Measurements from ENCODE around the gene TIFAB.

Gene TIFAB

GRCh38 chr5:135442431-135443160, 9.6 kb downstream of the TIFAB start:
- Histone ChIP-seq H3K36me3 (ENCODE audit: control insufficient read depth, insufficient read depth, low read length) (no peaks in the 10 kb centered on the region), H3K4me3 (ENCODE audit: insufficient read depth, low read depth, low read length) (no peak overlapping the region), H3K27me3 (ENCODE audit: control insufficient read depth, insufficient read depth, low read length, poor library complexity, severe bottlenecking) (no peaks in the 10 kb centered on the region), H3K4me1 (ENCODE audit: control insufficient read depth, insufficient read depth, low read length) (peaks cover 22% of the 10 kb centered on the region), H3K27ac (ENCODE audit: insufficient read depth, low read depth, low read length, poor library complexity, severe bottlenecking) (no peak overlapping the region), H3K9me3 (ENCODE audit: control insufficient read depth, low read length) (no peaks in the 10 kb centered on the region)
- 67 to 68% methylated on average over 8 of the region's 8 CpGs for WGBS, 2 experiments

GRCh38 chr5:135441919-135442318, 10.2 kb downstream of the TIFAB start:
- WGBS, 2 experiments, result 94% methylated on average over 4 of the region's 4 CpGs
- Histone ChIP-seq H3K4me3 (ENCODE audit: insufficient read depth, low read depth, low read length) (no peak overlapping the region), H3K27ac (ENCODE audit: insufficient read depth, low read depth, low read length, poor library complexity, severe bottlenecking) (no peak overlapping the region)

GRCh38 chr5:135441350-135441831, 10.8 kb downstream of the TIFAB start:
- Histone ChIP-seq H3K27ac (ENCODE audit: insufficient read depth, low read depth, low read length, poor library complexity, severe bottlenecking) (no peak overlapping the region), H3K36me3 (ENCODE audit: control insufficient read depth, insufficient read depth, low read length) (no peaks in the 10 kb centered on the region), H3K4me3 (ENCODE audit: insufficient read depth, low read depth, low read length) (no peak overlapping the region), H3K27me3 (ENCODE audit: control insufficient read depth, insufficient read depth, low read length, poor library complexity, severe bottlenecking) (no peaks in the 10 kb centered on the region), H3K9me3 (ENCODE audit: control insufficient read depth, low read length) (no peaks in the 10 kb centered on the region), H3K4me1 (ENCODE audit: control insufficient read depth, insufficient read depth, low read length) (peaks cover 22% of the 10 kb centered on the region)
- WGBS, 2 experiments, result 81 to 83% methylated on average over 11 of the region's 11 CpGs

More at GRCh38 chr5:135441919-135442318, 10.2 kb downstream of the TIFAB start:
- Histone ChIP-seq H3K36me3 (ENCODE audit: control insufficient read depth, insufficient read depth, low read length) (no peaks in the 10 kb centered on the region), H3K4me1 (ENCODE audit: control insufficient read depth, insufficient read depth, low read length) (peaks cover 22% of the 10 kb centered on the region), H3K9me3 (ENCODE audit: control insufficient read depth, low read length) (no peaks in the 10 kb centered on the region), H3K27me3 (ENCODE audit: control insufficient read depth, insufficient read depth, low read length, poor library complexity, severe bottlenecking) (no peaks in the 10 kb centered on the region)

- WGBS, 2 experiments, result 89 to 90% methylated on average over 6 of the region's 6 CpGs
Observed at GRCh38 chr5:135440916-135441315, 11.2 kb downstream of the TIFAB start.

GRCh38 chr5:135439231-135440205, 12.6 kb downstream of the TIFAB start:
- H3K9me3 ChIP-seq (ENCODE audit: control insufficient read depth, low read length), result no peaks in the 10 kb centered on the region
- peaks cover 22% of the 10 kb centered on the region for H3K4me1 ChIP-seq (ENCODE audit: control insufficient read depth, insufficient read depth, low read length)
- no peak overlapping the region for H3K4me3 ChIP-seq (ENCODE audit: insufficient read depth, low read depth, low read length)
- H3K36me3 ChIP-seq (ENCODE audit: control insufficient read depth, insufficient read depth, low read length), result no peaks in the 10 kb centered on the region
- H3K27me3 ChIP-seq (ENCODE audit: control insufficient read depth, insufficient read depth, low read length, poor library complexity, severe bottlenecking), result no peaks in the 10 kb centered on the region
- 89 to 94% methylated on average over 11 of the region's 11 CpGs for WGBS, 2 experiments
- H3K27ac ChIP-seq (ENCODE audit: insufficient read depth, low read depth, low read length, poor library complexity, severe bottlenecking), result no peak overlapping the region

More at GRCh38 chr5:135440916-135441315, 11.2 kb downstream of the TIFAB start:
- H3K9me3 ChIP-seq (ENCODE audit: control insufficient read depth, low read length), result no peaks in the 10 kb centered on the region
- H3K27ac ChIP-seq (ENCODE audit: insufficient read depth, low read depth, low read length, poor library complexity, severe bottlenecking), result no peak overlapping the region
- peaks cover 22% of the 10 kb centered on the region for H3K4me1 ChIP-seq (ENCODE audit: control insufficient read depth, insufficient read depth, low read length)
- no peaks in the 10 kb centered on the region for H3K27me3 ChIP-seq (ENCODE audit: control insufficient read depth, insufficient read depth, low read length, poor library complexity, severe bottlenecking)
- H3K36me3 ChIP-seq (ENCODE audit: control insufficient read depth, insufficient read depth, low read length), result no peaks in the 10 kb centered on the region
- no peak overlapping the region for H3K4me3 ChIP-seq (ENCODE audit: insufficient read depth, low read depth, low read length)

- H3K27me3 ChIP-seq (ENCODE audit: control insufficient read depth, insufficient read depth, low read length, poor library complexity, severe bottlenecking), result no peaks in the 10 kb centered on the region
- H3K4me3 ChIP-seq (ENCODE audit: insufficient read depth, low read depth, low read length), result no peak overlapping the region
- no peaks in the 10 kb centered on the region for H3K36me3 ChIP-seq (ENCODE audit: control insufficient read depth, insufficient read depth, low read length)
- no peak overlapping the region for H3K27ac ChIP-seq (ENCODE audit: insufficient read depth, low read depth, low read length, poor library complexity, severe bottlenecking)
- no peaks in the 10 kb centered on the region for H3K9me3 ChIP-seq (ENCODE audit: control insufficient read depth, low read length)
- H3K4me1 ChIP-seq (ENCODE audit: control insufficient read depth, insufficient read depth, low read length), result peaks cover 19% of the 10 kb centered on the region
- WGBS, 2 experiments, result 85% methylated on average over 10 of the region's 10 CpGs
Observed at GRCh38 chr5:135438636-135439221, 13.4 kb downstream of the TIFAB start.

- H3K27me3 ChIP-seq (ENCODE audit: control insufficient read depth, insufficient read depth, low read length, poor library complexity, severe bottlenecking), result no peaks in the 10 kb centered on the region
- peaks cover 11% of the 10 kb centered on the region for H3K4me1 ChIP-seq (ENCODE audit: control insufficient read depth, insufficient read depth, low read length)
- no peak overlapping the region for H3K4me3 ChIP-seq (ENCODE audit: insufficient read depth, low read depth, low read length)
- no peaks in the 10 kb centered on the region for H3K9me3 ChIP-seq (ENCODE audit: control insufficient read depth, low read length)
- 81 to 87% methylated on average over 13 of the region's 13 CpGs for WGBS, 2 experiments
- no peak overlapping the region for H3K27ac ChIP-seq (ENCODE audit: insufficient read depth, low read depth, low read length, poor library complexity, severe bottlenecking)
- H3K36me3 ChIP-seq (ENCODE audit: control insufficient read depth, insufficient read depth, low read length), result no peaks in the 10 kb centered on the region
Observed at GRCh38 chr5:135437796-135438560, 14.2 kb downstream of the TIFAB start.

GRCh38 chr5:135437422-135437795, 14.7 kb downstream of the TIFAB start:
- Histone ChIP-seq H3K9me3 (ENCODE audit: control insufficient read depth, low read length) (no peaks in the 10 kb centered on the region), H3K4me1 (ENCODE audit: control insufficient read depth, insufficient read depth, low read length) (peaks cover 6% of the 10 kb centered on the region), H3K27me3 (ENCODE audit: control insufficient read depth, insufficient read depth, low read length, poor library complexity, severe bottlenecking) (no peaks in the 10 kb centered on the region), H3K4me3 (ENCODE audit: insufficient read depth, low read depth, low read length) (no peak overlapping the region), H3K27ac (ENCODE audit: insufficient read depth, low read depth, low read length, poor library complexity, severe bottlenecking) (no peak overlapping the region), H3K36me3 (ENCODE audit: control insufficient read depth, insufficient read depth, low read length) (no peaks in the 10 kb centered on the region)
- WGBS, 2 experiments, result 92% methylated on average over 7 of the region's 7 CpGs

- no peaks in the 10 kb centered on the region for H3K36me3 ChIP-seq (ENCODE audit: control insufficient read depth, insufficient read depth, low read length)
- H3K4me3 ChIP-seq (ENCODE audit: insufficient read depth, low read depth, low read length), result no peak overlapping the region
- 74% methylated on average over 7 of the region's 7 CpGs for WGBS, 2 experiments
- H3K27me3 ChIP-seq (ENCODE audit: control insufficient read depth, insufficient read depth, low read length, poor library complexity, severe bottlenecking), result no peaks in the 10 kb centered on the region
- no peak overlapping the region for H3K27ac ChIP-seq (ENCODE audit: insufficient read depth, low read depth, low read length, poor library complexity, severe bottlenecking)
- peaks cover 4% of the 10 kb centered on the region for H3K4me1 ChIP-seq (ENCODE audit: control insufficient read depth, insufficient read depth, low read length)
- H3K9me3 ChIP-seq (ENCODE audit: control insufficient read depth, low read length), result no peaks in the 10 kb centered on the region
Observed at GRCh38 chr5:135436951-135437418, 15.2 kb downstream of the TIFAB start.

All from ectodermal cell (in vitro differentiated cells).